ENCODE measurements around the gene CFAP90. TPM values are rescaled to one million over a fixed set of nuclear protein-coding genes. Genes with fewer than 3 reads are reported as not detected.

CFAP90 gene
- total and polyA plus RNA-seq, 4 donors = 13.0 to 29.8 (median 15.6) TPM

- Histone ChIP-seq H3K9ac (ENCODE audit: insufficient read depth in 1 of 2, low read length in 2 of 2) (no peak overlapping the region), H3K4me3 (no peak overlapping the region), H3K27me3 (ENCODE audit: control insufficient read depth in 3 of 3, insufficient read depth in 3 of 3, low read length in 2 of 3) (no peaks in the 10 kb centered on the region), H3K27ac (ENCODE audit: low read depth in 1 of 2, low read length in 1 of 2) (peak overlapping the region in 1 of 2 donors; percentile 17), H3K4me1 (ENCODE audit: control insufficient read depth in 5 of 5, insufficient read depth in 5 of 5, low read length in 5 of 5) (peaks cover 0 to 13% (median 0%) of the 10 kb centered on the region in 5 donors), H3K9me3 (ENCODE audit: control insufficient read depth in 4 of 4, insufficient read depth in 3 of 4, low read length in 3 of 4) (no peaks in the 10 kb centered on the region), H3K36me3 (ENCODE audit: control insufficient read depth in 4 of 4, insufficient read depth in 4 of 4, low read length in 4 of 4) (peaks cover 18 to 47% (median 35%) of the 10 kb centered on the region in 4 donors)
- no peak for DNase-seq
- 66 to 78% methylated on average over 4 of the region's 4 CpGs for WGBS, 2 donors
- ATAC-seq (ENCODE audit: insufficient read depth, low FRiP score) = no peak
- TF ChIP-seq CTCF (IDR thresholded peaks at IDR 0.05; ENCODE audit: control extremely low read depth, extremely low read depth) = no peak
These were observed 30.2 kb upstream of the CFAP90 start for GRCh38 chr5:7881091-7881490.

GRCh38 chr5:7878381-7878873 is 27.5 kb upstream of the CFAP90 start:
- H3K9ac ChIP-seq (ENCODE audit: insufficient read depth in 1 of 2, low read length in 2 of 2) = no peak overlapping the region
- no peak for TF ChIP-seq CTCF (IDR thresholded peaks at IDR 0.05; ENCODE audit: control extremely low read depth, extremely low read depth)
- DNase-seq (no peak), ATAC-seq (ENCODE audit: insufficient read depth, low FRiP score) (peak; percentile 61)
- no peaks in the 10 kb centered on the region for H3K9me3 ChIP-seq (ENCODE audit: control insufficient read depth in 4 of 4, insufficient read depth in 3 of 4, low read length in 3 of 4)
- H3K27ac ChIP-seq (ENCODE audit: low read depth in 1 of 2, low read length in 1 of 2) = no peak overlapping the region
- H3K27me3 ChIP-seq (ENCODE audit: control insufficient read depth in 3 of 3, insufficient read depth in 3 of 3, low read length in 2 of 3) = no peaks in the 10 kb centered on the region
- H3K36me3 ChIP-seq (ENCODE audit: control insufficient read depth in 4 of 4, insufficient read depth in 4 of 4, low read length in 4 of 4) = peaks cover 13 to 46% (median 32%) of the 10 kb centered on the region in 4 donors
- peaks cover 0 to 13% (median 0%) of the 10 kb centered on the region in 5 donors for H3K4me1 ChIP-seq (ENCODE audit: control insufficient read depth in 5 of 5, insufficient read depth in 5 of 5, low read length in 5 of 5)
- no peak overlapping the region for H3K4me3 ChIP-seq

- Histone ChIP-seq H3K4me3 (no peak overlapping the region), H3K27me3 (ENCODE audit: control insufficient read depth in 3 of 3, insufficient read depth in 3 of 3, low read length in 2 of 3) (no peaks in the 10 kb centered on the region), H3K9me3 (ENCODE audit: control insufficient read depth in 4 of 4, insufficient read depth in 3 of 4, low read length in 3 of 4) (no peaks in the 10 kb centered on the region), H3K4me1 (ENCODE audit: control insufficient read depth in 5 of 5, insufficient read depth in 5 of 5, low read length in 5 of 5) (peaks cover 0 to 13% (median 0%) of the 10 kb centered on the region in 5 donors), H3K36me3 (ENCODE audit: control insufficient read depth in 4 of 4, insufficient read depth in 4 of 4, low read length in 4 of 4) (peaks cover 12 to 44% (median 30%) of the 10 kb centered on the region in 4 donors), H3K9ac (ENCODE audit: insufficient read depth in 1 of 2, low read length in 2 of 2) (no peak overlapping the region), H3K27ac (ENCODE audit: low read depth in 1 of 2, low read length in 1 of 2) (peak overlapping the region in 1 of 2 donors; percentile 56)
- DNase-seq (no peak), ATAC-seq (ENCODE audit: insufficient read depth, low FRiP score) (no peak)
- TF ChIP-seq CTCF (IDR thresholded peaks at IDR 0.05; ENCODE audit: control extremely low read depth, extremely low read depth) = no peak
- WGBS, 2 donors = 64 to 72% methylated on average over 9 of the region's 9 CpGs
These were observed 26.9 kb upstream of the CFAP90 start for GRCh38 chr5:7877851-7878250.

GRCh38 chr5:7876867-7877266 is 25.9 kb upstream of the CFAP90 start:
- H3K9ac ChIP-seq (ENCODE audit: insufficient read depth in 1 of 2, low read length in 2 of 2) = no peak overlapping the region
- peaks cover 0 to 9% (median 0%) of the 10 kb centered on the region in 5 donors for H3K4me1 ChIP-seq (ENCODE audit: control insufficient read depth in 5 of 5, insufficient read depth in 5 of 5, low read length in 5 of 5)
- ATAC-seq (ENCODE audit: insufficient read depth, low FRiP score) (no peak), DNase-seq (no peak)
- H3K4me3 ChIP-seq = no peak overlapping the region
- no peaks in the 10 kb centered on the region for H3K27me3 ChIP-seq (ENCODE audit: control insufficient read depth in 3 of 3, insufficient read depth in 3 of 3, low read length in 2 of 3)
- peaks cover 10 to 41% (median 28%) of the 10 kb centered on the region in 4 donors for H3K36me3 ChIP-seq (ENCODE audit: control insufficient read depth in 4 of 4, insufficient read depth in 4 of 4, low read length in 4 of 4)
- no peaks in the 10 kb centered on the region for H3K9me3 ChIP-seq (ENCODE audit: control insufficient read depth in 4 of 4, insufficient read depth in 3 of 4, low read length in 3 of 4)
- no peak overlapping the region for H3K27ac ChIP-seq (ENCODE audit: low read depth in 1 of 2, low read length in 1 of 2)
- WGBS, 2 donors = 66 to 90% methylated on average over 3 of the region's 3 CpGs
- no peak for TF ChIP-seq CTCF (IDR thresholded peaks at IDR 0.05; ENCODE audit: control extremely low read depth, extremely low read depth)

Data from lung (tissue), 12 donors.